ENCODE results near the gene ROBO1.

DNA sequence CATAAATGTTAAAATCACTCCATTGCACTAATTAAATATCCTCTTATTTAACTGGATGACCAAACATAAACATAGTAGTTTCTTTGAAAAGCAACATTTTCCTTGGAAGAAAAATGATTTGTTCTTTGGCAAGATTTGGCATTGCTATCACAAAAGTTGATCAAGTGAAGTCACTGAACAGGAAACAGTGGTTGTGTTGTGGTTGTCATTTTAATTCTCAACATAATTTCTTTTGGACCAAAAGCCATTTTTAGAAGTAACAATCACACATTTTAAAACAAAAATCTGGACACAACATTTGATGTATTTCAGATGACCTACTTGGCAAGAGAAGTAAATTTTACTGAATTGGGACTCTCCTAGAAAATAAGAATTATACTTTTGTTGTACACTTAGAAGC is 872.3 kb downstream of the ROBO1 start:
- TF ChIP-seq, protein P1, sequence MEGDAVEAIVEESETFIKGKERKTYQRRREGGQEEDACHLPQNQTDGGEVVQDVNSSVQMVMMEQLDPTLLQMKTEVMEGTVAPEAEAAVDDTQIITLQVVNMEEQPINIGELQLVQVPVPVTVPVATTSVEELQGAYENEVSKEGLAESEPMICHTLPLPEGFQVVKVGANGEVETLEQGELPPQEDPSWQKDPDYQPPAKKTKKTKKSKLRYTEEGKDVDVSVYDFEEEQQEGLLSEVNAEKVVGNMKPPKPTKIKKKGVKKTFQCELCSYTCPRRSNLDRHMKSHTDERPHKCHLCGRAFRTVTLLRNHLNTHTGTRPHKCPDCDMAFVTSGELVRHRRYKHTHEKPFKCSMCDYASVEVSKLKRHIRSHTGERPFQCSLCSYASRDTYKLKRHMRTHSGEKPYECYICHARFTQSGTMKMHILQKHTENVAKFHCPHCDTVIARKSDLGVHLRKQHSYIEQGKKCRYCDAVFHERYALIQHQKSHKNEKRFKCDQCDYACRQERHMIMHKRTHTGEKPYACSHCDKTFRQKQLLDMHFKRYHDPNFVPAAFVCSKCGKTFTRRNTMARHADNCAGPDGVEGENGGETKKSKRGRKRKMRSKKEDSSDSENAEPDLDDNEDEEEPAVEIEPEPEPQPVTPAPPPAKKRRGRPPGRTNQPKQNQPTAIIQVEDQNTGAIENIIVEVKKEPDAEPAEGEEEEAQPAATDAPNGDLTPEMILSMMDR (IDR thresholded peaks at IDR 0.05) = no peak
- TF ChIP-seq EZH2 (IDR thresholded peaks at IDR 0.05) = no peak
- no peak for TF ChIP-seq EZH2phosphoT487 (IDR thresholded peaks at IDR 0.05)
